Skeletal muscle cell (primary cell): Measurements from ENCODE around the gene PBRM1.
"Not testable (repeated sequence)": the region's sequence is repeated elsewhere in the genome, so short reads cannot be mapped to it uniquely, and the experiment has no call there.

ENCODE experiments used
- DNase-seq: peaks from one replicate; pipeline ENCODE4 v3.0.0-alpha.2; 2010; ENCODE audit warnings: low read depth
- H3K4me3 ChIP-seq: 2 replicates; pipeline ENCODE4 v1.5.1; 2011; ENCODE audit warnings: low read depth, mild to moderate bottlenecking, control low read depth, low read length, moderate library complexity

The PBRM1 gene

GRCh38 chr3:52528586-52529375 is 156.9 kb downstream of the PBRM1 start:
- no peak for DNase-seq
- no peak overlapping the region for H3K4me3 ChIP-seq

GRCh38 chr3:52527732-52528585 is 157.8 kb downstream of the PBRM1 start:
- no peak for DNase-seq
- H3K4me3 ChIP-seq, result no peak overlapping the region

GRCh38 chr3:52527039-52527731 is 158.5 kb downstream of the PBRM1 start:
- no peak overlapping the region for H3K4me3 ChIP-seq
- DNase-seq, result no peak

GRCh38 chr3:52526671-52527038 is 159.1 kb downstream of the PBRM1 start:
- not testable (repeated sequence) for DNase-seq, H3K4me3 ChIP-seq

- DNase-seq, result no peak
Measured at GRCh38 chr3:52525680-52526561, 159.8 kb downstream of the PBRM1 start.

GRCh38 chr3:52524752-52525679 is 160.7 kb downstream of the PBRM1 start:
- H3K4me3 ChIP-seq, result no peak overlapping the region
- DNase-seq, result no peak

More at GRCh38 chr3:52525680-52526561, 159.8 kb downstream of the PBRM1 start:
- no peak overlapping the region for H3K4me3 ChIP-seq

GRCh38 chr3:52524258-52524751 is 161.4 kb downstream of the PBRM1 start:
- H3K4me3 ChIP-seq, result no peak overlapping the region
- DNase-seq, result no peak

GRCh38 chr3:52523386-52524257 is 162.1 kb downstream of the PBRM1 start:
- H3K4me3 ChIP-seq, result no peak overlapping the region
- no peak for DNase-seq

GRCh38 chr3:52522651-52523251 is 163.0 kb downstream of the PBRM1 start:
- no peak for DNase-seq
- H3K4me3 ChIP-seq, result no peak overlapping the region

- no peak for DNase-seq
- no peak overlapping the region for H3K4me3 ChIP-seq
Measured at GRCh38 chr3:52521881-52522650, 163.6 kb downstream of the PBRM1 start.

- no peak for DNase-seq
- H3K4me3 ChIP-seq, result no peak overlapping the region
Measured at GRCh38 chr3:52521488-52521824, 164.3 kb downstream of the PBRM1 start.

- H3K4me3 ChIP-seq, result no peak overlapping the region
- DNase-seq, result no peak
Measured at GRCh38 chr3:52520716-52521487, 164.8 kb downstream of the PBRM1 start.

- H3K4me3 ChIP-seq, result no peak overlapping the region
Measured at GRCh38 chr3:52520141-52520667, 165.5 kb downstream of the PBRM1 start.

GRCh38 chr3:52519445-52520140 is 166.1 kb downstream of the PBRM1 start:
- no peak for DNase-seq
- H3K4me3 ChIP-seq, result no peak overlapping the region

More at GRCh38 chr3:52520141-52520667, 165.5 kb downstream of the PBRM1 start:
- no peak for DNase-seq
